HEK293 (cell line): ENCODE measurements around the gene NFATC3.

Source experiments
- CTCF ChIA-PET: fragments of 350-600 bp; formaldehyde crosslinking; extraction: SDS; loops from one replicate; lab custom pipeline; 2021; ENCODE audit warnings: antibody characterized with exemption; lab: Yijun Ruan, JAX
- POLR2A ChIA-PET: fragments of 300-600 bp; formaldehyde crosslinking; extraction: SDS; loops from one replicate; lab custom pipeline; 2020; ENCODE audit warnings: antibody characterized with exemption, inconsistent platforms; lab: Yijun Ruan, JAX
- H3K27ac ChIP-seq: fragments of 200-500 bp; sonication (Bioruptor generic); 2 replicates; pipeline ENCODE4 v1.5.1; 2014; ENCODE audit warnings: low read depth, low read length, control low read depth, inconsistent platforms; ENCODE audit errors: extremely low read depth
- H3K36me3 ChIP-seq, 2 experiments: fragments of 200-500 bp in 1 of 2; sonication (Bioruptor generic) in 1 of 2; 1 replicate in 1 of 2; 2 replicates in 1 of 2; pipeline ENCODE4 v1.5.1; 2014 to 2017; ENCODE audit warnings: inconsistent platforms in 2 of 2, low read length in 2 of 2; ENCODE audit not compliant: control insufficient read depth in 2 of 2, insufficient read depth in 1 of 2
- H3K4me1 ChIP-seq: fragments of 200-500 bp; sonication (Bioruptor generic); 2 replicates; pipeline ENCODE4 v1.5.1; 2014; ENCODE audit warnings: mild to moderate bottlenecking, low read length, inconsistent platforms; ENCODE audit not compliant: control insufficient read depth, insufficient read depth
- H3K4me3 ChIP-seq: 2 replicates; pipeline ENCODE4 v1.5.1; 2011; ENCODE audit warnings: low read depth, mild to moderate bottlenecking, control low read depth, low read length, moderate library complexity
- H3K9me3 ChIP-seq: fragments of 200-500 bp; sonication (Bioruptor generic); 2 replicates; pipeline ENCODE4 v1.5.1; 2014; ENCODE audit warnings: low read depth, low read length, inconsistent platforms; ENCODE audit not compliant: control insufficient read depth, insufficient read depth
- CTCF ChIP-seq: fragments of 450-650 bp; formaldehyde crosslinking; IDR thresholded peaks from 2 replicates; pipeline ENCODE4 v1.5.1; 2016; ENCODE audit warnings: missing biosample characterization, missing genetic modification characterization
- KLF10 ChIP-seq: fragments of 450-650 bp; IDR thresholded peaks from 2 replicates; pipeline ENCODE4 v1.5.1; 2018; ENCODE audit warnings: missing biosample characterization, mild to moderate bottlenecking, missing genetic modification characterization
- REPIN1 ChIP-seq: fragments of 450-650 bp; formaldehyde crosslinking; IDR thresholded peaks from 2 replicates; pipeline ENCODE4 v1.5.1; 2017; ENCODE audit warnings: missing biosample characterization, missing genetic modification characterization, low read depth
- YY1 ChIP-seq: fragments of 450-650 bp; formaldehyde crosslinking; IDR thresholded peaks from 2 replicates; pipeline ENCODE4 v1.5.1; 2018; ENCODE audit warnings: missing biosample characterization, missing genetic modification characterization
- ZBTB17 ChIP-seq: fragments of 450-650 bp; formaldehyde crosslinking; IDR thresholded peaks from 2 replicates; pipeline ENCODE4 v1.5.1; 2016; ENCODE audit warnings: missing biosample characterization, missing genetic modification characterization
- ZBTB48 ChIP-seq: fragments of 450-650 bp; formaldehyde crosslinking; IDR thresholded peaks from 2 replicates; pipeline ENCODE4 v1.5.1; 2016; ENCODE audit warnings: missing biosample characterization, missing genetic modification characterization
- ZNF155 ChIP-seq: fragments of 450-650 bp; formaldehyde crosslinking; IDR thresholded peaks from 2 replicates; pipeline ENCODE4 v1.5.1; 2016; ENCODE audit warnings: missing biosample characterization, missing genetic modification characterization
- ZNF202 ChIP-seq: fragments of 450-650 bp; formaldehyde crosslinking; IDR thresholded peaks from 2 replicates; pipeline ENCODE4 v1.5.1; 2016; ENCODE audit warnings: missing biosample characterization, missing genetic modification characterization, borderline replicate concordance
- ZNF211 ChIP-seq: fragments of 450-650 bp; formaldehyde crosslinking; IDR thresholded peaks from 2 replicates; pipeline ENCODE4 v1.5.1; 2016; ENCODE audit warnings: low read depth, missing biosample characterization, missing genetic modification characterization
- ZNF239 ChIP-seq: fragments of 450-650 bp; formaldehyde crosslinking; IDR thresholded peaks from 2 replicates; pipeline ENCODE4 v1.5.1; 2016; ENCODE audit warnings: missing biosample characterization, missing genetic modification characterization
- ZNF335 ChIP-seq: fragments of 450-650 bp; formaldehyde crosslinking; conservative IDR thresholded peaks from 2 replicates; pipeline ENCODE4 v1.5.1; 2016; ENCODE audit warnings: missing biosample characterization, missing genetic modification characterization
- ZNF354C ChIP-seq: fragments of 450-650 bp; formaldehyde crosslinking; IDR thresholded peaks from 2 replicates; pipeline ENCODE4 v1.5.1; 2016; ENCODE audit warnings: missing biosample characterization, missing genetic modification characterization, low read depth, borderline replicate concordance
- ZNF510 ChIP-seq: fragments of 450-650 bp; formaldehyde crosslinking; IDR thresholded peaks from 2 replicates; pipeline ENCODE4 v1.5.1; 2018; ENCODE audit warnings: mild to moderate bottlenecking, missing genetic modification characterization, missing biosample characterization; ENCODE audit not compliant: insufficient replicate concordance
- ZNF514 ChIP-seq: fragments of 450-650 bp; formaldehyde crosslinking; IDR thresholded peaks from 2 replicates; pipeline ENCODE4 v1.5.1; 2016; ENCODE audit warnings: missing biosample characterization, missing genetic modification characterization
- ZNF600 ChIP-seq: fragments of 450-650 bp; formaldehyde crosslinking; IDR thresholded peaks from 2 replicates; pipeline ENCODE4 v1.5.1; 2016; ENCODE audit warnings: missing biosample characterization, missing genetic modification characterization
- ZNF621 ChIP-seq: fragments of 450-650 bp; formaldehyde crosslinking; IDR thresholded peaks from 2 replicates; pipeline ENCODE4 v1.5.1; 2017; ENCODE audit warnings: missing biosample characterization, missing genetic modification characterization
- ZNF654 ChIP-seq: fragments of 450-650 bp; formaldehyde crosslinking; IDR thresholded peaks from 2 replicates; pipeline ENCODE4 v1.5.1; 2016; ENCODE audit warnings: low read depth, missing biosample characterization, missing genetic modification characterization
- ZNF747 ChIP-seq: fragments of 450-650 bp; formaldehyde crosslinking; IDR thresholded peaks from 2 replicates; pipeline ENCODE4 v1.5.1; 2016; ENCODE audit warnings: missing biosample characterization, missing genetic modification characterization
- ZNF837 ChIP-seq: fragments of 450-650 bp; formaldehyde crosslinking; IDR thresholded peaks from 2 replicates; pipeline ENCODE4 v1.5.1; 2016; ENCODE audit warnings: missing biosample characterization, missing genetic modification characterization
- TF ChIP-seq, protein P1 (sequence below): sonication (generic); formaldehyde crosslinking; IDR thresholded peaks from 2 replicates; pipeline ENCODE4 v1.8.1; 2022; ENCODE audit warnings: mild to moderate bottlenecking, moderate library complexity, missing genetic modification reagents
- TF ChIP-seq, protein P2 (sequence below): fragments of 450-650 bp; formaldehyde crosslinking; conservative IDR thresholded peaks from 2 replicates; pipeline ENCODE4 v1.5.1; 2016; ENCODE audit warnings: low read depth, missing biosample characterization, missing genetic modification characterization
- TF ChIP-seq, protein P3 (sequence below): fragments of 450-650 bp; formaldehyde crosslinking; IDR thresholded peaks from 2 replicates; pipeline ENCODE4 v1.5.1; 2016; ENCODE audit warnings: missing biosample characterization, missing genetic modification characterization

The NFATC3 gene

GRCh38 chr16:68062910-68063393 lies 22.2 kb upstream of the NFATC3 start (continued):
- TF ChIP-seq ZNF211 (tag by site-specific recombination) (no peak), YY1 (tag by site-specific recombination) (no peak), ZNF155 (tag by site-specific recombination) (no peak)

GRCh38 chr16:68064791-68065365 lies 20.3 kb upstream of the NFATC3 start:
- Histone ChIP-seq H3K4me1 (peaks cover 5% of the 10 kb centered on the region; the same call in 1 of the 2 replicates), H3K4me3 (no peak overlapping the region), H3K9me3 (no peaks in the 10 kb centered on the region), H3K36me3 (peaks cover 0 to 73% of the 10 kb centered on the region in 2 experiments; a peak in 2 of 3 replicates), H3K27ac (no peak overlapping the region)
- POLR2A ChIA-PET: no interaction called here
- 0 out of 2 replicates have a peak, but pooled peaks have one; percentile 19 for TF ChIP-seq ZNF335 (tag by site-specific recombination)
- peak; percentile 64; the same call in 1 of the 2 replicates for TF ChIP-seq CTCF (tag by site-specific recombination)
- peak; percentile 66 for TF ChIP-seq ZBTB17 (tag by site-specific recombination)
- TF ChIP-seq ZNF654: peak; percentile 72
- no peak for TF ChIP-seq ZNF837
- TF ChIP-seq ZNF202 (tag by site-specific recombination): no peak
- CTCF ChIA-PET: interaction anchor here (0.5 to 1.9 kb wide), 20 partner anchors 9 to 553 kb away, joined by 3 to 8 read pairs (median 4); partner anchors contain the start of genes DDX28 and DUS2

GRCh38 chr16:68065716-68066305 lies 19.4 kb upstream of the NFATC3 start:
- peaks cover 5% of the 10 kb centered on the region; the same call in 1 of the 2 replicates for H3K4me1 ChIP-seq
- TF ChIP-seq REPIN1 (tag by site-specific recombination): no peak
- TF ChIP-seq ZNF621 (tag by site-specific recombination): no peak
- no peak for TF ChIP-seq ZBTB48
- no peak for TF ChIP-seq ZNF747
- no peak for TF ChIP-seq ZNF600 (tag by site-specific recombination)
- TF ChIP-seq ZNF514 (tag by site-specific recombination): no peak
- no peak for TF ChIP-seq CTCF (tag by site-specific recombination)
- TF ChIP-seq, protein P1, sequence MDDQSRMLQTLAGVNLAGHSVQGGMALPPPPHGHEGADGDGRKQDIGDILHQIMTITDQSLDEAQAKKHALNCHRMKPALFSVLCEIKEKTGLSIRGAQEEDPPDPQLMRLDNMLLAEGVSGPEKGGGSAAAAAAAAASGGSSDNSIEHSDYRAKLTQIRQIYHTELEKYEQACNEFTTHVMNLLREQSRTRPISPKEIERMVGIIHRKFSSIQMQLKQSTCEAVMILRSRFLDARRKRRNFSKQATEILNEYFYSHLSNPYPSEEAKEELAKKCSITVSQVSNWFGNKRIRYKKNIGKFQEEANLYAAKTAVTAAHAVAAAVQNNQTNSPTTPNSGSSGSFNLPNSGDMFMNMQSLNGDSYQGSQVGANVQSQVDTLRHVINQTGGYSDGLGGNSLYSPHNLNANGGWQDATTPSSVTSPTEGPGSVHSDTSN (CRISPR knock-in tag): no peak
- TF ChIP-seq, protein P2, sequence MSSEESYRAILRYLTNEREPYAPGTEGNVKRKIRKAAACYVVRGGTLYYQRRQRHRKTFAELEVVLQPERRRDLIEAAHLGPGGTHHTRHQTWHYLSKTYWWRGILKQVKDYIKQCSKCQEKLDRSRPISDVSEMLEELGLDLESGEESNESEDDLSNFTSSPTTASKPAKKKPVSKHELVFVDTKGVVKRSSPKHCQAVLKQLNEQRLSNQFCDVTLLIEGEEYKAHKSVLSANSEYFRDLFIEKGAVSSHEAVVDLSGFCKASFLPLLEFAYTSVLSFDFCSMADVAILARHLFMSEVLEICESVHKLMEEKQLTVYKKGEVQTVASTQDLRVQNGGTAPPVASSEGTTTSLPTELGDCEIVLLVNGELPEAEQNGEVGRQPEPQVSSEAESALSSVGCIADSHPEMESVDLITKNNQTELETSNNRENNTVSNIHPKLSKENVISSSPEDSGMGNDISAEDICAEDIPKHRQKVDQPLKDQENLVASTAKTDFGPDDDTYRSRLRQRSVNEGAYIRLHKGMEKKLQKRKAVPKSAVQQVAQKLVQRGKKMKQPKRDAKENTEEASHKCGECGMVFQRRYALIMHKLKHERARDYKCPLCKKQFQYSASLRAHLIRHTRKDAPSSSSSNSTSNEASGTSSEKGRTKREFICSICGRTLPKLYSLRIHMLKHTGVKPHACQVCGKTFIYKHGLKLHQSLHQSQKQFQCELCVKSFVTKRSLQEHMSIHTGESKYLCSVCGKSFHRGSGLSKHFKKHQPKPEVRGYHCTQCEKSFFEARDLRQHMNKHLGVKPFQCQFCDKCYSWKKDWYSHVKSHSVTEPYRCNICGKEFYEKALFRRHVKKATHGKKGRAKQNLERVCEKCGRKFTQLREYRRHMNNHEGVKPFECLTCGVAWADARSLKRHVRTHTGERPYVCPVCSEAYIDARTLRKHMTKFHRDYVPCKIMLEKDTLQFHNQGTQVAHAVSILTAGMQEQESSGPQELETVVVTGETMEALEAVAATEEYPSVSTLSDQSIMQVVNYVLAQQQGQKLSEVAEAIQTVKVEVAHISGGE (tag by site-specific recombination): no peak
- TF ChIP-seq ZNF354C (tag by site-specific recombination): no peak
- no peak for TF ChIP-seq KLF10 (tag by site-specific recombination)
- TF ChIP-seq ZNF510: no peak
- TF ChIP-seq, protein P3, sequence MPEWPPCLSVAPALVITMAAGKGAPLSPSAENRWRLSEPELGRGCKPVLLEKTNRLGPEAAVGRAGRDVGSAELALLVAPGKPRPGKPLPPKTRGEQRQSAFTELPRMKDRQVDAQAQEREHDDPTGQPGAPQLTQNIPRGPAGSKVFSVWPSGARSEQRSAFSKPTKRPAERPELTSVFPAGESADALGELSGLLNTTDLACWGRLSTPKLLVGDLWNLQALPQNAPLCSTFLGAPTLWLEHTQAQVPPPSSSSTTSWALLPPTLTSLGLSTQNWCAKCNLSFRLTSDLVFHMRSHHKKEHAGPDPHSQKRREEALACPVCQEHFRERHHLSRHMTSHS (tag by site-specific recombination): no peak
- TF ChIP-seq ZNF239 (tag by site-specific recombination): no peak
- TF ChIP-seq, all 188 proteins: peak for 0
- Histone ChIP-seq H3K9me3 (no peaks in the 10 kb centered on the region), H3K27ac (no peak overlapping the region), H3K4me3 (no peak overlapping the region), H3K36me3 (peaks cover 0 to 73% of the 10 kb centered on the region in 2 experiments; a peak in 2 of 3 replicates)
- ChIA-PET CTCF (interaction anchor here (0.6 to 1.3 kb wide), 12 partner anchors 9 to 554 kb away, joined by 3 to 8 read pairs (median 4); no protein-coding TSS in a partner anchor), POLR2A (no interaction called here)
